GM12874 (cell line): ENCODE data around the gene MZT1.

ENCODE experiments used
- TF ChIP-seq, protein P1 (sequence below): IDR thresholded peaks from 2 replicates; pipeline ENCODE4 v1.5.1; 2011; ENCODE audit warnings: low read depth, mild to moderate bottlenecking, control low read depth, low read length, moderate library complexity; ENCODE audit not compliant: insufficient read depth

MZT1 gene

DNA sequence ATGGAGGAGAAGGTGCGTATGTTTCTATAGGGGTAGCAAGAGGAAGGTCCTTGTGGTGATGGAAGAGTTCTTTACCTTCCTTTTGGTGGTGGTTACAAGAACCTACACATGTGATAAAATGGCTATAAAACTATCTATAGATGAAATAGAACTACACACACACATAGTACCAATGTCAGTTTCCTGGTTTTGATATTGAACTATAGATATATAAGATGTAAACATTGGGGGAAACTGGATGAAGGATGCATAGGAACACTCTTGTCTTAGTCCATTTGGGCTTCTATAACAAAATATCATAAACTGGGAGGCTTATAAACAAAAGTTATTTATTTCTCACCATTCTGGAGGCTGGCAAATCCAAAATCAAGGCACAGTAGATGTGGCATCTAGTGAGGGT, 47.1 kb downstream of the MZT1 start:
- TF ChIP-seq, protein P1, sequence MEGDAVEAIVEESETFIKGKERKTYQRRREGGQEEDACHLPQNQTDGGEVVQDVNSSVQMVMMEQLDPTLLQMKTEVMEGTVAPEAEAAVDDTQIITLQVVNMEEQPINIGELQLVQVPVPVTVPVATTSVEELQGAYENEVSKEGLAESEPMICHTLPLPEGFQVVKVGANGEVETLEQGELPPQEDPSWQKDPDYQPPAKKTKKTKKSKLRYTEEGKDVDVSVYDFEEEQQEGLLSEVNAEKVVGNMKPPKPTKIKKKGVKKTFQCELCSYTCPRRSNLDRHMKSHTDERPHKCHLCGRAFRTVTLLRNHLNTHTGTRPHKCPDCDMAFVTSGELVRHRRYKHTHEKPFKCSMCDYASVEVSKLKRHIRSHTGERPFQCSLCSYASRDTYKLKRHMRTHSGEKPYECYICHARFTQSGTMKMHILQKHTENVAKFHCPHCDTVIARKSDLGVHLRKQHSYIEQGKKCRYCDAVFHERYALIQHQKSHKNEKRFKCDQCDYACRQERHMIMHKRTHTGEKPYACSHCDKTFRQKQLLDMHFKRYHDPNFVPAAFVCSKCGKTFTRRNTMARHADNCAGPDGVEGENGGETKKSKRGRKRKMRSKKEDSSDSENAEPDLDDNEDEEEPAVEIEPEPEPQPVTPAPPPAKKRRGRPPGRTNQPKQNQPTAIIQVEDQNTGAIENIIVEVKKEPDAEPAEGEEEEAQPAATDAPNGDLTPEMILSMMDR = no peak

DNA sequence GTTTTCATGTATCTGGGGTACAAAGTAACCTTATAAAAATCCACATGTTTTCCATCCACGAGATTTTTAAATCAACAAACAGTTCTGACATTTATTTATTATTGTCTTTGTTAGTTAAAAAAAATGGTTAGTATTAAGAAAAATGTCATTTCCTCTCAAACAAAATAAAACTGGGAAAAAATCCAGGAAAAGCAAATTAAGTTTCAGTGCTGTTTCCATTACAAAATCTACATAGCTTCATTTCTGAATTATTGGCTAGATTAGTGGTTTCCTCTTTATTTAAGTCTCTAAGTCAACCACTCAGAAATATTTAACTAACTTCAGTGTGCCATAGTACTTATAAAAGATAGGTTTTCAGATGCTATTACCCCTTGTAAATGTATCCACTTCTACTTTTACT, 49.1 kb downstream of the MZT1 start:
- TF ChIP-seq, protein P1 = no peak

DNA sequence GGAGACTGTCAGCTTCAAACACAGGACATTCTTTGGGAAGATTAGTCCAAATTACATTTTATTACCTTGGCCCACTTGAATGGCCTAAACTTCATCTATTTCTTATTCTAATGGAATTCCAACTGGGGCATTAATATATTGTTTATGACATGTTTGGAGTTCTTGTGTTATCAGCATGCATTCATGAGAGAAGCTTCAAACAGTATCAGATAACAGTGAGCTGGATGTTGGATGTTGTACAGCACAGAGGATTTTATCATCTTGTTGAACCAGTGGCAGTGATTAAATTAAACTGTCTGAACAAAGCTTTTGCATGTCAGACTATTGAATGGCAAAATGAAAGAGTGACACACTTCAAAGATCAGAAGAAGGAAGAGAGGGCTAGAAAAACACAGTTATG, 50.0 kb downstream of the MZT1 start:
- TF ChIP-seq, protein P1 = no peak

- TF ChIP-seq, protein P1 = no peak
Measured at GRCh38 chr13:72666391-72666790, 61.0 kb downstream of the MZT1 start.

DNA sequence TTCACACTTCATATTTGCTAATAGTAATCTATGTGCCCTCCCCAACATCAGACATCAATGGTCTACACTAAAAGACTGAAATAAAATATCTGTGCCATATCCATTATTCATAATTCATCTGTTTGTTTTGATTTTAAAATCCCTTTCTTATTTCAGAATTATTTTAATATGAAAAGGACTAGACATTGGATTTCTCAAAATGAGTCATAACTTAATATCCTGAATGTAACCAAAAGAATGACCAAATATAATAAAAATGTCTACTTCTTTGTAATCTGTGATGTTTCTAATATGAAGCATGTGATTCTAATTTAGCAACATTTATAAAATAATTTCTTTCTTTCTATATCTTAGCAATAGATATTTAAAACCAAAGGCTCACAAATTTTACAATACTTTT, 64.9 kb downstream of the MZT1 start:
- TF ChIP-seq, protein P1 = no peak
